Measurements from ENCODE around the gene FSD1L.
"Not testable (repeated sequence)": the region's sequence is repeated elsewhere in the genome, so short reads cannot be mapped to it uniquely, and the experiment has no call there.

FSD1L gene

GRCh38 chr9:105579952-105580351 is 132.1 kb downstream of the FSD1L start:
- not testable (repeated sequence) for DNase-seq

GRCh38 chr9:105581550-105581949 is 133.7 kb downstream of the FSD1L start:
- not testable (repeated sequence) for DNase-seq

- no peak for DNase-seq
Measured at GRCh38 chr9:105593145-105593544, 145.3 kb downstream of the FSD1L start.

Measured in CD4-positive, alpha-beta T cell treated with Interferon gamma for 1 hour (primary cell).